ENCODE data around the gene LYPLA2. TPM values are rescaled to one million over a fixed set of nuclear protein-coding genes. Genes with fewer than 3 reads are reported as not detected.

Gene LYPLA2
- polyA plus RNA-seq, 1 of the 3 experiments (the other 2 are of a cell fraction), result 109 TPM

DNA sequence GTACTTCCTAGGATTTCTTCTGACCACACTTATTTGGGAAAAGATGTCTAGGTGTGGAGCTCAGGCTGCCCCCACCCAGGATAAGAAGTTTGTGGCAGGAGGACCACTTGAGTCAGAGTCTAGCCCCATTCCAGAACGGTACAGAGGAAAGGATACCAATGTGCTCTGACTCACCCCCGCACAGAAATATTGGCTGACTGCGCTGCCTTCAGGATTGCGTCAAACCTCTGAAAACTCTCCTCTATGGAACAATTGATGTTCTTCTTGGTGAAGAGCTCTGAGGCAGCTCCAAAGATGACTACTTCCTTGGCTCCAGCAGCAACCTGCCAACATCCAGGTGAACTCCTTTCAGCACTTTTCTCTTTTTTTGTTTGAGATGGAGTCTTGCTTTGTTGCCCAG, 23.1 kb downstream of the LYPLA2 start (continued):
- TF ChIP-seq, protein P1, sequence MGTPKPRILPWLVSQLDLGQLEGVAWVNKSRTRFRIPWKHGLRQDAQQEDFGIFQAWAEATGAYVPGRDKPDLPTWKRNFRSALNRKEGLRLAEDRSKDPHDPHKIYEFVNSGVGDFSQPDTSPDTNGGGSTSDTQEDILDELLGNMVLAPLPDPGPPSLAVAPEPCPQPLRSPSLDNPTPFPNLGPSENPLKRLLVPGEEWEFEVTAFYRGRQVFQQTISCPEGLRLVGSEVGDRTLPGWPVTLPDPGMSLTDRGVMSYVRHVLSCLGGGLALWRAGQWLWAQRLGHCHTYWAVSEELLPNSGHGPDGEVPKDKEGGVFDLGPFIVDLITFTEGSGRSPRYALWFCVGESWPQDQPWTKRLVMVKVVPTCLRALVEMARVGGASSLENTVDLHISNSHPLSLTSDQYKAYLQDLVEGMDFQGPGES (IDR thresholded peaks at IDR 0.05; ENCODE audit: low read depth, low read length), result no peak
- no peak for TF ChIP-seq SIN3A (IDR thresholded peaks at IDR 0.05; ENCODE audit: borderline replicate concordance, low read depth, low read length)

DNA sequence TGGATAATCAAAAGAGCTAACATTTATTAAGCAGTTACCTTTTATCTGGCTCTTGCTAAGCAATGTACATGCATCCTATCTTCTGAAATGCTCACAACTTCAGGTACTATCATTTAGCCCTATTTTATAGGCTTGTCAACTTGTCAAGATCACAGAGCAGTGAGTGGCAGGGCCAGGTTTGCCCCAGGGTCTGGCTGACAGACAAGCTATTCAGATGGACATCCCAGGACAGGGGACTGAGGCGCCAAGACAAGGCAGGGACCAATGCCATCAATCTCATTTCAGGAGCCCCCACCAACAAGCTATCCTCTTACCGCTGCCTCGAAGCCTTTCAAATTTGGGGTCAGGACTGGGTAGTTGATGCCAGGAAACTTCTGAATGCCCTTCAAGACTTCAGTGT, 25.4 kb downstream of the LYPLA2 start:
- H3K4me1 ChIP-seq (ENCODE audit: control insufficient read depth in 1 of 2, insufficient read depth in 2 of 2, low read depth in 1 of 2, low read length in 1 of 2), result no peaks in the 10 kb centered on the region
- H3K4me3 ChIP-seq (ENCODE audit: low read depth in 2 of 2, low read length in 1 of 2), result no peak overlapping the region
- no peak overlapping the region for H3K4me2 ChIP-seq
- no peaks in the 10 kb centered on the region for H3K9me3 ChIP-seq
- ChIA-PET CTCF (interaction anchor here (1.1 to 4.4 kb wide), 5 partner anchors 9 to 103 kb away, joined by 3 to 18 read pairs (median 4); partner anchors contain the start of genes FUCA1 and HMGCL), POLR2A (interaction anchor here (0.6 to 1.0 kb wide), 2 partner anchors 9 to 107 kb away, joined by 3 to 4 read pairs; partner anchors contain the start of gene HMGCL)
- H3K79me2 ChIP-seq (ENCODE audit: insufficient read depth), result no peaks in the 10 kb centered on the region
- H4K20me1 ChIP-seq (ENCODE audit: insufficient read depth), result no peaks in the 10 kb centered on the region
- H3K9me2 ChIP-seq, result no peaks in the 10 kb centered on the region
- WGBS (ENCODE audit: low lambda C conversion rate), result 100% methylated on average over 3 of the region's 3 CpGs
- no peak for DNase-seq
- H3K9ac ChIP-seq, result no peak overlapping the region
- H2AFZ ChIP-seq (ENCODE audit: low read depth), result no peak overlapping the region
- TF ChIP-seq GATA2 (CRISPR knock-in tag; IDR thresholded peaks at IDR 0.05) (no peak), RFX5 (IDR thresholded peaks at IDR 0.05; ENCODE audit: low read length) (no peak), RXRA (IDR thresholded peaks at IDR 0.05; ENCODE audit: borderline replicate concordance, low read depth) (no peak), CHD2 (IDR thresholded peaks at IDR 0.05; ENCODE audit: low read length, partially characterized antibody) (no peak)
- TF ChIP-seq, protein P2, sequence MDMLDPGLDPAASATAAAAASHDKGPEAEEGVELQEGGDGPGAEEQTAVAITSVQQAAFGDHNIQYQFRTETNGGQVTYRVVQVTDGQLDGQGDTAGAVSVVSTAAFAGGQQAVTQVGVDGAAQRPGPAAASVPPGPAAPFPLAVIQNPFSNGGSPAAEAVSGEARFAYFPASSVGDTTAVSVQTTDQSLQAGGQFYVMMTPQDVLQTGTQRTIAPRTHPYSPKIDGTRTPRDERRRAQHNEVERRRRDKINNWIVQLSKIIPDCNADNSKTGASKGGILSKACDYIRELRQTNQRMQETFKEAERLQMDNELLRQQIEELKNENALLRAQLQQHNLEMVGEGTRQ (IDR thresholded peaks at IDR 0.05; ENCODE audit: borderline replicate concordance, low read depth, low read length), result no peak
- TF ChIP-seq, protein P1 (IDR thresholded peaks at IDR 0.05; ENCODE audit: low read depth, low read length), result no peak
- TF ChIP-seq, protein P3, sequence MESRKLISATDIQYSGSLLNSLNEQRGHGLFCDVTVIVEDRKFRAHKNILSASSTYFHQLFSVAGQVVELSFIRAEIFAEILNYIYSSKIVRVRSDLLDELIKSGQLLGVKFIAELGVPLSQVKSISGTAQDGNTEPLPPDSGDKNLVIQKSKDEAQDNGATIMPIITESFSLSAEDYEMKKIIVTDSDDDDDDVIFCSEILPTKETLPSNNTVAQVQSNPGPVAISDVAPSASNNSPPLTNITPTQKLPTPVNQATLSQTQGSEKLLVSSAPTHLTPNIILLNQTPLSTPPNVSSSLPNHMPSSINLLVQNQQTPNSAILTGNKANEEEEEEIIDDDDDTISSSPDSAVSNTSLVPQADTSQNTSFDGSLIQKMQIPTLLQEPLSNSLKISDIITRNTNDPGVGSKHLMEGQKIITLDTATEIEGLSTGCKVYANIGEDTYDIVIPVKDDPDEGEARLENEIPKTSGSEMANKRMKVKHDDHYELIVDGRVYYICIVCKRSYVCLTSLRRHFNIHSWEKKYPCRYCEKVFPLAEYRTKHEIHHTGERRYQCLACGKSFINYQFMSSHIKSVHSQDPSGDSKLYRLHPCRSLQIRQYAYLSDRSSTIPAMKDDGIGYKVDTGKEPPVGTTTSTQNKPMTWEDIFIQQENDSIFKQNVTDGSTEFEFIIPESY (IDR thresholded peaks at IDR 0.05; ENCODE audit: borderline replicate concordance, low read depth), result no peak
- TF ChIP-seq, protein P4, sequence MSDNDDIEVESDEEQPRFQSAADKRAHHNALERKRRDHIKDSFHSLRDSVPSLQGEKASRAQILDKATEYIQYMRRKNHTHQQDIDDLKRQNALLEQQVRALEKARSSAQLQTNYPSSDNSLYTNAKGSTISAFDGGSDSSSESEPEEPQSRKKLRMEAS (IDR thresholded peaks at IDR 0.05; ENCODE audit: low read depth), result no peak
- H3F3A ChIP-seq (replicated peaks; ENCODE audit: insufficient read depth), result no peaks in the 10 kb centered on the region
- H3K36me3 ChIP-seq (replicated peaks in 1 of 2; ENCODE audit: control insufficient read depth in 1 of 2, insufficient read depth in 2 of 2, low read length in 1 of 2), result peaks cover 13 to 20% of the 10 kb centered on the region in 2 experiments
- no peak overlapping the region for H3K27ac ChIP-seq (ENCODE audit: low read depth in 2 of 2, low read length in 1 of 2)
- H3K27me3 ChIP-seq (ENCODE audit: insufficient read depth), result no peaks in the 10 kb centered on the region

Measured in SK-N-SH (cell line).